ENCODE results near the gene HEPH.

DNA sequence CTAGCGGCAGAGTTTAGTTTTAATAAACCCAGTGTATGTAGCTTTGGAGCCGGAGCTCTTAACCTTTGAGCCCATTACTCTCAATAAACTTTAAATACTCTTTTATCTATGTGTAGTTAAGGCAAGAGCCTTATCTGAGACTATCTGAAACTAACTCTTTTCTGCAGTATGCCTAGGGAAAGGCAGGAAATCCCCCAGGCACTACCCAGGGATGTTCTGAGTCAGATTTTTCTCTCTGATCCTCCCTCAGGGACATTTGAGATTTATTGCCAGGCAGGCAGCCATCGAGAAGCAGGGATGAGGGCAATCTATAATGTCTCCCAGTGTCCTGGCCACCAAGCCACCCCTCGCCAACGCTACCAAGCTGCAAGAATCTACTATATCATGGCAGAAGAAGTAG lies 39.1 kb downstream of the HEPH start:
- TF ChIP-seq, protein P1, sequence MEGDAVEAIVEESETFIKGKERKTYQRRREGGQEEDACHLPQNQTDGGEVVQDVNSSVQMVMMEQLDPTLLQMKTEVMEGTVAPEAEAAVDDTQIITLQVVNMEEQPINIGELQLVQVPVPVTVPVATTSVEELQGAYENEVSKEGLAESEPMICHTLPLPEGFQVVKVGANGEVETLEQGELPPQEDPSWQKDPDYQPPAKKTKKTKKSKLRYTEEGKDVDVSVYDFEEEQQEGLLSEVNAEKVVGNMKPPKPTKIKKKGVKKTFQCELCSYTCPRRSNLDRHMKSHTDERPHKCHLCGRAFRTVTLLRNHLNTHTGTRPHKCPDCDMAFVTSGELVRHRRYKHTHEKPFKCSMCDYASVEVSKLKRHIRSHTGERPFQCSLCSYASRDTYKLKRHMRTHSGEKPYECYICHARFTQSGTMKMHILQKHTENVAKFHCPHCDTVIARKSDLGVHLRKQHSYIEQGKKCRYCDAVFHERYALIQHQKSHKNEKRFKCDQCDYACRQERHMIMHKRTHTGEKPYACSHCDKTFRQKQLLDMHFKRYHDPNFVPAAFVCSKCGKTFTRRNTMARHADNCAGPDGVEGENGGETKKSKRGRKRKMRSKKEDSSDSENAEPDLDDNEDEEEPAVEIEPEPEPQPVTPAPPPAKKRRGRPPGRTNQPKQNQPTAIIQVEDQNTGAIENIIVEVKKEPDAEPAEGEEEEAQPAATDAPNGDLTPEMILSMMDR (IDR thresholded peaks at IDR 0.05; ENCODE audit: low read length) = no peak
- TF ChIP-seq EZH2 (optimal IDR thresholded peaks at IDR 0.05; ENCODE audit: low read depth, low read length) (no peak), EZH2phosphoT487 (IDR thresholded peaks at IDR 0.05; ENCODE audit: low read length) (no peak)
